Suprapubic skin (tissue), 4 donors: ENCODE data around the gene APLP2. TPM values are rescaled to one million over a fixed set of nuclear protein-coding genes. Genes with fewer than 3 reads are reported as not detected.

ENCODE experiments used
- DNase-seq, 2 donors: peaks; one replicate each; pipeline ENCODE4 v3.0.0-alpha.2; 2019; ENCODE audit warnings: low spot score in 2 of 2
- H3K27ac ChIP-seq: fragments of 200-600 bp; sonication (generic); one replicate; pipeline ENCODE4 v1.5.1; 2019
- H3K27me3 ChIP-seq: fragments of 200-600 bp; sonication (generic); one replicate; pipeline ENCODE4 v1.5.1; 2019
- H3K36me3 ChIP-seq: fragments of 200-600 bp; sonication (generic); one replicate; pipeline ENCODE4 v1.5.1; 2019
- H3K4me1 ChIP-seq: fragments of 200-600 bp; sonication (generic); one replicate; pipeline ENCODE4 v1.5.1; 2019
- H3K4me3 ChIP-seq: fragments of 200-600 bp; sonication (generic); one replicate; pipeline ENCODE4 v1.5.1; 2019; ENCODE audit warnings: mild to moderate bottlenecking
- H3K9me3 ChIP-seq: fragments of 200-600 bp; sonication (generic); one replicate; pipeline ENCODE4 v1.5.1; 2019
- CTCF ChIP-seq, 2 donors: fragments of 200-600 bp in 1 of 2; fragments of 450-650 bp in 1 of 2; sonication (generic) in 1 of 2; IDR thresholded peaks; one replicate each; pipeline ENCODE4 v1.5.1; 2016 to 2019; ENCODE audit warnings: antibody characterized with exemption in 2 of 2, mild to moderate bottlenecking in 1 of 2, moderate library complexity in 1 of 2
- EP300 ChIP-seq: sonication (generic); formaldehyde crosslinking; IDR thresholded peaks from one replicate; pipeline ENCODE4 v1.6.1; 2017; ENCODE audit warnings: antibody characterized with exemption
- POLR2A ChIP-seq, 2 donors: fragments of 450-650 bp; IDR thresholded peaks; one replicate each; pipeline ENCODE4 v1.6.1; 2017; ENCODE audit warnings: antibody characterized with exemption in 2 of 2, mild to moderate bottlenecking in 2 of 2, moderate library complexity in 2 of 2
- POLR2AphosphoS5 ChIP-seq, 3 donors: sonication (generic); formaldehyde crosslinking; IDR thresholded peaks; one replicate each; pipeline ENCODE4 v1.6.1; 2017; ENCODE audit warnings: antibody characterized with exemption in 3 of 3
- WGBS: methylation state at CpG from one replicate; pipeline ENCODE4 v1.1.5; 2018; 5-methylcytosine and 5-hydroxymethylcytosine counted together
- total RNA-seq, 4 donors: library from RNA; depleted of rRNA; stranded (reverse); fragments of >200 nt; gene quantifications; one replicate each; pipeline ENCODE4 v1.1.0, GENCODE V29; 2016

APLP2 gene
- total RNA-seq, 4 donors from 2014 or later, result 150 to 237 (median 174) TPM

GRCh38 chr11:130181295-130182272 lies 111.9 kb downstream of the APLP2 start:
- TF ChIP-seq POLR2AphosphoS5 (IDR thresholded peaks at IDR 0.05) (no peak), CTCF (IDR thresholded peaks at IDR 0.05) (no peak), EP300 (no peak), POLR2A (IDR thresholded peaks at IDR 0.05) (no peak)
- Histone ChIP-seq H3K9me3 (no peaks in the 10 kb centered on the region), H3K36me3 (no peaks in the 10 kb centered on the region), H3K27me3 (no peaks in the 10 kb centered on the region), H3K27ac (peak overlapping the region; percentile 79), H3K4me3 (peak overlapping the region; percentile 3), H3K4me1 (peaks cover 52% of the 10 kb centered on the region)
- WGBS, result 40% methylated on average over 11 of the region's 11 CpGs
- no peak for DNase-seq

- Histone ChIP-seq H3K27ac (no peak overlapping the region), H3K4me1 (peaks cover 46% of the 10 kb centered on the region), H3K9me3 (no peaks in the 10 kb centered on the region), H3K27me3 (no peaks in the 10 kb centered on the region), H3K36me3 (peaks cover 4% of the 10 kb centered on the region), H3K4me3 (no peak overlapping the region)
- TF ChIP-seq POLR2AphosphoS5 (IDR thresholded peaks at IDR 0.05), result no peak
- TF ChIP-seq POLR2A (IDR thresholded peaks at IDR 0.05), result no peak
- no peak for TF ChIP-seq CTCF (IDR thresholded peaks at IDR 0.05)
- TF ChIP-seq EP300, result no peak
- DNase-seq, result no peak
- WGBS, result 75% methylated on average over 11 of the region's 11 CpGs
These were observed 114.3 kb downstream of the APLP2 start for GRCh38 chr11:130183878-130184610.

GRCh38 chr11:130187096-130187495 lies 117.4 kb downstream of the APLP2 start:
- no peak overlapping the region for H3K4me3 ChIP-seq
- 90% methylated on average over 7 of the region's 13 CpGs for WGBS
- H3K9me3 ChIP-seq, result no peaks in the 10 kb centered on the region
- no peaks in the 10 kb centered on the region for H3K27me3 ChIP-seq
- no peak for TF ChIP-seq POLR2A (IDR thresholded peaks at IDR 0.05)
- TF ChIP-seq POLR2AphosphoS5 (IDR thresholded peaks at IDR 0.05), result no peak
- no peak for TF ChIP-seq EP300
- TF ChIP-seq CTCF (IDR thresholded peaks at IDR 0.05), result no peak
- no peak for DNase-seq
- peaks cover 15% of the 10 kb centered on the region for H3K4me1 ChIP-seq
- H3K27ac ChIP-seq, result no peak overlapping the region
- peaks cover 24% of the 10 kb centered on the region for H3K36me3 ChIP-seq

GRCh38 chr11:130188047-130188446 lies 118.4 kb downstream of the APLP2 start:
- no peak for TF ChIP-seq POLR2A (IDR thresholded peaks at IDR 0.05)
- no peak for TF ChIP-seq CTCF (IDR thresholded peaks at IDR 0.05)
- no peak for TF ChIP-seq POLR2AphosphoS5 (IDR thresholded peaks at IDR 0.05)
- TF ChIP-seq EP300, result no peak
- Histone ChIP-seq H3K4me3 (no peak overlapping the region), H3K27me3 (no peaks in the 10 kb centered on the region), H3K27ac (no peak overlapping the region), H3K4me1 (peaks cover 8% of the 10 kb centered on the region), H3K36me3 (peaks cover 24% of the 10 kb centered on the region), H3K9me3 (no peaks in the 10 kb centered on the region)
- WGBS, result 37% methylated on average over 9 of the region's 14 CpGs
- DNase-seq, result no peak
